Measurements from ENCODE around the gene ANKRD28.
A peak's percentile ranks its signal among the peaks of the same experiment; 100 is the strongest.

ANKRD28 gene

DNA sequence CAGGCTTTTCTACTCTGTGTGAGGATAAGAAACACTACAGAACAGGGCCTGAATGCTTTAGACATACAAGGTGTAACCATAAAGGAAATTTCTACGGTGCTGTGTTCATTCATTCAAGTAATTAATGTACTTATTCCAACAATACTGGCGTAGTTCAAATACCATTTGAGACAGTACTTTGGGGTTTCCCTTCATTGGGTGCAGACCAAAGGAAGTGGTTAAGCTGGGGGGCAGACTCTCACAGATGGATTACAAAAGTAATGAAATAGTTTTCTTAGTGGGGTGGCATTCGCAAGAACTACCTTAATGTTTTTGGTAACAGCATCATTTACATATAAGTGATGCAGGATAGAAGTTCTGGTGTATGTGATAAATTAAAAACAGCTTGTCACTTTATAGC is 130.3 kb downstream of the ANKRD28 start:
- FAIRE-seq (peak; percentile 38), DNase-seq (ENCODE audit: insufficient read length) (no peak)
- TF ChIP-seq POLR2AphosphoS5 (IDR thresholded peaks at IDR 0.05; ENCODE audit: low read depth, low read length) (no peak), TAF1 (IDR thresholded peaks at IDR 0.05; ENCODE audit: borderline replicate concordance, low read depth, low read length) (no peak), POLR2A (IDR thresholded peaks at IDR 0.05; ENCODE audit: low read depth, low read length) (no peak)

DNA sequence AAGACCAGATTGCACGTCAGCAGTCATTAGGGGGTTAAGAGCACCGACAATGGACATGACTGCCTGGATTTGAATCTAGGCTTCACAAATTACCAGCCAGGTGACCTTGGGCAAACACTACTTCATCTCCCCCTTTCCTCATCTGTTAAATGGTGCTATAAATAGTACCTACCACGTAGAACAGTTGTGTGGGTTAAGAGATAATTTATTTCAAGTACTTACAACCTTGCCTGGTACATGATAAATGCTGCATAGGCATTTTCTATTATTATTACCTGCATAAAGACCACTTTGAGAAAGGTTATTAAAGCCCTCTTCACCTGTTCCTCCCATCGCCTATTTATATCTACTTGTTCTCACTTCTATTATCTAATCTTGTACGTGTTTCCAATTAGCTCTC is 131.5 kb downstream of the ANKRD28 start:
- no peak for DNase-seq (ENCODE audit: insufficient read length)
- no peak for FAIRE-seq
- no peak for TF ChIP-seq POLR2AphosphoS5 (IDR thresholded peaks at IDR 0.05; ENCODE audit: low read depth, low read length)

DNA sequence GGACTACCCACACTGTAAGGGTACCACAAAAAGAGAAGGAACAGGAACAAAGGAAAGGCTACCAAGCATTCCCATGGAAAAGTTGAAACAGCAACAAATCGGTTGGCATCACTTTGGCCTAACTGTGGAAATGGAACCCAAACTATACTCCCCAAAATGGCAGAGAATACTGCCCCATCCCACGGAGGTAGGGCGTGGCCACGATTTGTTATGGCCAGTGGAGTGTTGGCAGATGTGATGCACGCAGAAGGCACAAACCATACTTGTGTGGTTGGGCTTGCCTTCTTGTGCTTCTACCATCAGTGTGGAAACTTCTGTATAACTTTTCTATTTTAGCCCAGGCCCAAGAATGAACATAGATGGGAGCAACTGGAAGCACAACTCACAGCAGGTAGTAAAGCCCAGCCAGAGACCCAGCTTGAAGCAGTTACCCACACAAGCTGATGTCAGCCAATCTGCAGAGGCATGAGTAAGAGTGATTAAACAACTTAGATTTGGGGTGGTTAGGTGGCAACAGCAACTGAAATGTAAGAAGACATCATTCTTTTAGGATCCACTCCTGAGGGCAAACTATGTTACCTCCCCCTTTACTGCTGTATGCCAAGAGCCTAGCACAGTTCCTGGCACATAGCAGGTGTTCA is 132.1 kb downstream of the ANKRD28 start:
- FAIRE-seq (no peak), DNase-seq (ENCODE audit: insufficient read length) (no peak)
- no peak for TF ChIP-seq POLR2A (IDR thresholded peaks at IDR 0.05; ENCODE audit: low read depth, low read length)
- 0 out of 2 replicates have a peak, but pooled peaks have one; percentile 40 for TF ChIP-seq POLR2AphosphoS5 (IDR thresholded peaks at IDR 0.05; ENCODE audit: low read depth, low read length)

DNA sequence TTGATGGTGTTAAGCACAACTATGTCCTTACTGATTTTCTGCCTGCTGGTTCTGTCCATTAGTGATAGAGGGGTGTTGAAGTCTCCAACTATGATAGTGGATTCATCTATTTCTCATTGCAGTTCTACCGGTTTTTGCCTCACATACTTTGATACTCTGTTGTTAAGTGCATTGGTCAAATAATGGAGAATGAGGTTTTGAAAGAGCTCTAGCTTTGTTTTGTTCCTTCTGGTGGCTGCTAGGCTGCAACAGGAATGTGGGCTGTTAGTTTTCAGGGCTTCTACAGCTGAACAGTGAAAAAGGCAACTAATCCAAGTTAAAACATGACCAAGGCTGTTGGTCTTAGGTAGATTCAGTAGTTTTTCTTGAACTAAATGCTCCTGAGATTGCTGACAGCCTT is 133.6 kb downstream of the ANKRD28 start:
- no peak for FAIRE-seq

DNA sequence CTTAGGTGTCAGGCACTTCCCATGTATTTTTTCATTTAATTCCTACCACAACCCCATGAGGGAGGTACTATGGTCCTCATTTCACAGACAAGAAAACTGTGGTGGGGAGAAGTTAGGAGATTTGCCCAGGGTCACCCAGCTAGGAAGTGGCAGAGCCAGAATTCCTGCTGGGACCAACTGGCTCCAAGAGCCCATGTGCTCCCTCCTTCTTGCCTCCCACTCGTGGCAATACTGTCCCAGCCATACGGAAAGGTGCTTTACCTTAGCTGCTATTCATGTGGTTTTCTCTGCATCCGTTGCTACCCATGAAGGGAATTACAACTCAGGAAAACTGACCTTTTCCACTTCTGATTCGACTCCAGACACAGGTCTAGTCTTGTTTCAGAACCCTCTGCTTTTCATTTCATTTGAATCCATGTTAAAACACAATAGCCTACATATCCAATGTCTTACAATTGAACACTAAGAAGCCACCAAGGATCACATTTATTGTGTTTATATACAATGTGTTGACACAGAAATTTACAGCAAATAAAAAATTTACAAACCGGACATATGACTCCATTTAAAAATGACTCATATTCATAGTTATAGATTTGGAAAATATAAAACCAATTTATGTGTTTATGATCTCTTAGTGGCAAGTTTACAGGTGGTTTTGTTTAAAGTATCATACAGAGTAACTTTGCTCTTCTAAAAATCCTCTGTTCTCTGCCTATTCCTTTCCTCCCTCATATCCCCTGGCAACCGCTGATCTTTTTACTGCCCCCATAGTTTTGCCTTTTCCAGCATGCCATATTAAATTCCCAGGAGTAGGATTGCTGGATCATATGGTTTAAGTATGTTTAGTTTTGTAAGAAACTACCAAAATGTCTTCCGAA is 137.5 kb downstream of the ANKRD28 start:
- TF ChIP-seq POLR2A (IDR thresholded peaks at IDR 0.05; ENCODE audit: low read depth, low read length): no peak
- no peak for TF ChIP-seq TAF1 (IDR thresholded peaks at IDR 0.05; ENCODE audit: borderline replicate concordance, low read depth, low read length)
- TF ChIP-seq POLR2AphosphoS5 (IDR thresholded peaks at IDR 0.05; ENCODE audit: low read depth, low read length): no peak
- DNase-seq (ENCODE audit: insufficient read length): no peak
- FAIRE-seq: peak; percentile 5

More for the DNA sequence above, 133.6 kb downstream of the ANKRD28 start:
- DNase-seq (ENCODE audit: insufficient read length): no peak
- TF ChIP-seq POLR2AphosphoS5 (IDR thresholded peaks at IDR 0.05; ENCODE audit: low read depth, low read length): no peak
- no peak for TF ChIP-seq POLR2A (IDR thresholded peaks at IDR 0.05; ENCODE audit: low read depth, low read length)
- no peak for TF ChIP-seq TAF1 (IDR thresholded peaks at IDR 0.05; ENCODE audit: borderline replicate concordance, low read depth, low read length)

DNA sequence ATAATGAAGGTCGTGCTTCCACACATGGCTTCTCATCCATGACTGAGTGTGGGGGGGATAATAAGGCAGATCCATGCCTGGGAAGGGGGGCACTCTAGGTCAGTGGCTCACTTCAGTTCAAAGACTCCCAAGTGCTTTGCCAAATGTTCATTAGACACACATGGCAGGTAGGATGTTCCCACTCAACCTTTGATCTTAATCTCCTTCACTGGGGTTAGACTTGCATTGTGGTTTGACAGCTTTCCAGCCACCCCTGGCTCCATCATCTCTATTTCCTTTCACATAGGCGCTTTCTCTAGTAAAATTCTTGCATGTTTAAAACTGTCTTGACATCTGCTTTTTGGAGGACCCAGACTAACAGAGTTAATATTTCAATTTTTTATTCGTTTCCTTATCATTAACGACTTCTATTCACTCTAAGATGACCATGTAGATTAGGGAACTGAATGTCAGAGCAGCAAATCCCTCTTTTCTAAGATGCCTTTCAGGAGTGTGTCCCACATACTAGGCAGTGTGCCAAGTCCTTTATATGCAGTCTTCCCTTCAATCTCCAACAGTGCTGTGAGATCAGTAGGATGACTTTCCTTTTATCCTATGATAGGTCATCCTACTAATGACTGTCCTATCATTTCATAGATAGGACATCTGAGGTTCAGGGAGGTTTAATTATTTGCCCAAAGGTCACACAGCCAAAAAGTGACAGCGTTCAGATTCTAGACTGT is 138.4 kb downstream of the ANKRD28 start:
- DNase-seq (ENCODE audit: insufficient read length) (no peak), FAIRE-seq (no peak)
- TF ChIP-seq POLR2A (IDR thresholded peaks at IDR 0.05; ENCODE audit: low read depth, low read length) (no peak), POLR2AphosphoS5 (IDR thresholded peaks at IDR 0.05; ENCODE audit: low read depth, low read length) (no peak), TAF1 (IDR thresholded peaks at IDR 0.05; ENCODE audit: borderline replicate concordance, low read depth, low read length) (no peak)

DNA sequence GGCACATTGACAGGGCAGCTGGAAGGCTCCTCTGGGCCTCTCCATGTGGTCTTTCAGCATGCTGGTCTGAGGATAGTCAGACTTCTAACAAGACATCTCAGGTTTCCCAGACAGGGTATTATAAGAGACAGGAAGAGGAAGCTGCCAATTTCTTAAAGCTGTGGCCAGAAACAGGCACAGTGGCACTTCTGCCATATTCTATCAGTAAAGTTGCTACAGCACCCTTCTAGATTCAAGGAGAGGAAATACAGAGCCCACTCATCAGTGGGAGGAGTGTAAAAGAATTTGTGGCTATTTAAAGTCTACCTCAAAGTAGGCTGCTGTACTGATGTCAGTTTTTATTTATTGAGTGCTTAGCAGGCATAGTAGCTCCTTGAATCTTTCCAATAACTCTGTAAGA is 140.8 kb downstream of the ANKRD28 start:
- TF ChIP-seq POLR2AphosphoS5 (IDR thresholded peaks at IDR 0.05; ENCODE audit: low read depth, low read length): no peak
- no peak for TF ChIP-seq POLR2A (IDR thresholded peaks at IDR 0.05; ENCODE audit: low read depth, low read length)
- no peak for TF ChIP-seq TAF1 (IDR thresholded peaks at IDR 0.05; ENCODE audit: borderline replicate concordance, low read depth, low read length)
- FAIRE-seq (no peak), DNase-seq (ENCODE audit: insufficient read length) (no peak)

DNA sequence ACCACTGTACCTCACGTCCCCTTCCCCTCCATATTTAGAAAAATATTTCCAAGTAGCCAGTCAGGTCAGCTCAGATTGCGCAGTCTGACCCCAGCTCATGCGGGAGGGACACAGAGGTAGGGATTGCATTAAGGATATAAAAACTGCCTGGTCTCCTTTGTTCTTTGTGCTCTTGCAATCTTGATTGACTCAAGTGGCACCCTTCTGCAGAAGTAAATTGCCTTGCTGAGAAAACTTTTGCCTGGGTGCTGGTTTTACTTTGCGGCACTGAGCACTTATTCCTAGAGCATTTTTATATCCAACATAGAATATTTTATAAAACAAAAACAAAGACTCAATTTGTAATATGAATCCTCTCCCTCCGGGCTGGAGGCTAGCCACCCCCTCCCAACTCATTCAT is 141.4 kb downstream of the ANKRD28 start:
- no peak for DNase-seq (ENCODE audit: insufficient read length)
- FAIRE-seq: no peak
- TF ChIP-seq POLR2AphosphoS5 (IDR thresholded peaks at IDR 0.05; ENCODE audit: low read depth, low read length): no peak
- TF ChIP-seq TAF1 (IDR thresholded peaks at IDR 0.05; ENCODE audit: borderline replicate concordance, low read depth, low read length): no peak
- TF ChIP-seq POLR2A (IDR thresholded peaks at IDR 0.05; ENCODE audit: low read depth, low read length): no peak

DNA sequence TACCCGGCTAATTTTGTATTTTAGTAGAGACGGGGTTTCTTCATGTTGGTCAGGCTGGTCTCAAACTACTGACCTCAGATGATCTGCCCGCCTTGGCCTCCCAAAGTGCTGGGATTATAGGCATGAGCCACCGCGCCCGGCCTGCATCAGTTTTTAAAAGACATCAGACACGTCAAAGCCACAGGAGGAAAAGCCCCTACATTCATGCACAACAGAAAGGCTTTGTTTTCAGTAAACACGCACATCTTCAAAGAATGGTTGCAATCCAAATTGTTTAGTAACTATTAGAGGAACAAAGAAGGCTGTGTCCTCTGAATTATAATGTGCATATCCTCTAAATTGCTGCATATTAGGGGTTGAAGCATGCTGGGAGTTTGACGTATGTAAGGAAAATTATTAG is 142.9 kb downstream of the ANKRD28 start:
- TF ChIP-seq TAF1 (IDR thresholded peaks at IDR 0.05; ENCODE audit: borderline replicate concordance, low read depth, low read length) (no peak), POLR2A (IDR thresholded peaks at IDR 0.05; ENCODE audit: low read depth, low read length) (no peak), POLR2AphosphoS5 (IDR thresholded peaks at IDR 0.05; ENCODE audit: low read depth, low read length) (no peak)
- FAIRE-seq (no peak), DNase-seq (ENCODE audit: insufficient read length) (no peak)

DNA sequence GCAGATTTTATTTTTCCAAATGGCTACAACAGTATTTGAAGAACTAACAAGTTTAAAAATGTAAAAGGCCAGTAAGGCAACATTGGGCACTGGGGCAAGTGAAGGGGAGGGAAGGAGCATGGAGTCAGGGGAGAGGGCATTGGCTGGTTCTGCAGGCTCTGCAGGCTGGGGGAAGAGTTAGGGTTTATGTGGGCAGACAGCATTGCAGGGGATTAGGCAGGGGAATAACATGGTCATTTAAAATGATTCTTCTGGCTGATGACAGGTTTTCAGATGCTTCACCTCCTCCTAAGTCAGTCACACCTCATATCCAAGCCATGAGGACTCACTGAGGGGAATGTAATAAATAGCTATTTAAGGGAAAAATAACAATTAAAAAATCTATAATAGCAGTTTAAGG is 143.7 kb downstream of the ANKRD28 start:
- TF ChIP-seq POLR2AphosphoS5 (IDR thresholded peaks at IDR 0.05; ENCODE audit: low read depth, low read length) (no peak), POLR2A (IDR thresholded peaks at IDR 0.05; ENCODE audit: low read depth, low read length) (no peak), TAF1 (IDR thresholded peaks at IDR 0.05; ENCODE audit: borderline replicate concordance, low read depth, low read length) (no peak)

DNA sequence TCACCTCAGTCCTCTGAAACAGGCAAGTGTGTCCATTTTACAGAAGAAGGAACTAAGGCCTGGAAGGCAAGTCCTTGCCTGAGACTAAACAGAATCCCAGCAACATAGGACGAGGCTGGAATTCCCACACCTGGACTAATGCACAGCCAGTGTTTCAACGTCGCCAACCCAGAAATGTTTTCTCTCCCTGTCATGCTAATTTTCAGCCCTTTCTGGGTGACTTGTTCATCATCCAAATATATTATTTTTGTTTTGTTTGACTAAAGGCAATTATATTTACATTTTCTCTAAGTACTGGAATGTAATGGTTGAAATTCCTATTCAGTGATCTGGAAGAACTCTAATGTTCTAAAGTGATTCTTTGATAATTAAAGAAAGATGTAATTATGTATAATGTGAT is 144.5 kb downstream of the ANKRD28 start:
- no peak for TF ChIP-seq POLR2AphosphoS5 (IDR thresholded peaks at IDR 0.05; ENCODE audit: low read depth, low read length)
- TF ChIP-seq POLR2A (IDR thresholded peaks at IDR 0.05; ENCODE audit: low read depth, low read length): no peak
- TF ChIP-seq TAF1 (IDR thresholded peaks at IDR 0.05; ENCODE audit: borderline replicate concordance, low read depth, low read length): no peak
- FAIRE-seq: no peak
- DNase-seq (ENCODE audit: insufficient read length): no peak

More for the DNA sequence above, 143.7 kb downstream of the ANKRD28 start:
- no peak for DNase-seq (ENCODE audit: insufficient read length)
- FAIRE-seq: no peak
